ENCODE results near the gene OLFML1.

GRCh38 chr11:7509966-7510365 lies 24.7 kb downstream of the OLFML1 start:
- TF ChIP-seq CTCF (IDR thresholded peaks at IDR 0.05) (no peak), POLR2A (IDR thresholded peaks at IDR 0.05) (no peak)

Measured in uterus (tissue), 2 donors.